Fibroblast of the aortic adventitia (primary cell): ENCODE results near the gene NOM1. TPM values are rescaled to one million over a fixed set of nuclear protein-coding genes. Genes with fewer than 3 reads are reported as not detected.
"Not testable (repeated sequence)": the region's sequence is repeated elsewhere in the genome, so short reads cannot be mapped to it uniquely, and the experiment has no call there.

Source experiments
- DNase-seq: peaks from one replicate; pipeline ENCODE4 v3.0.0-alpha.2; 2010; ENCODE audit warnings: low read depth
- H3K4me3 ChIP-seq: 2 replicates; pipeline ENCODE4 v1.5.1; 2011; ENCODE audit warnings: low read depth, mild to moderate bottlenecking, control low read depth, low read length, moderate library complexity
- total RNA-seq: library from RNA; depleted of rRNA; stranded (reverse); fragments of >200 nt; gene quantifications from 2 replicates; pipeline ENCODE4 v1.2.3, GENCODE V29; 2012; ENCODE audit warnings: low replicate concordance
- TF ChIP-seq, protein P1 (sequence below): IDR thresholded peaks from 2 replicates; pipeline ENCODE4 v1.5.1; 2011; ENCODE audit warnings: mild to moderate bottlenecking, low read length, control low read depth, inconsistent platforms; ENCODE audit not compliant: insufficient read depth

Gene NOM1
- total RNA-seq, 1 donor = 10.8 TPM

DNA sequence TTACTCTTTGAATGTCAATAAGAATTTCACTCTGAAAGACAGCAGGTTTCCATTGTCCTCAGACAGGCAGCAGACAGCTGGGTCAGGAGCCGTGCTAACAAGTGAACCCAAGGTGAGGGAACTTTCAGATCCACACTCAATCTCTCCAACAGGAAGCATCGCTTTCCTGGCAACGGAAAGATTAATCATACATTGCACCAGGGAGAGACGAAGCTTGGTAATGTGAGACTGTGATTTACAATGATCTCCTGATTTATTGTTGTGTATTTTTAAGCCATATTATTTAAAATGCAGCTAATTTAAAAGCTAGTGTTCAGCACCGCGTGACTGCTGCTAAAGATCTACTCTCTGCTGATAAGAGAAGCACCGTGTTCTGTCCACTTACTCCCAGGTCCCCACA lies 17.5 kb upstream of the NOM1 start:
- TF ChIP-seq, protein P1, sequence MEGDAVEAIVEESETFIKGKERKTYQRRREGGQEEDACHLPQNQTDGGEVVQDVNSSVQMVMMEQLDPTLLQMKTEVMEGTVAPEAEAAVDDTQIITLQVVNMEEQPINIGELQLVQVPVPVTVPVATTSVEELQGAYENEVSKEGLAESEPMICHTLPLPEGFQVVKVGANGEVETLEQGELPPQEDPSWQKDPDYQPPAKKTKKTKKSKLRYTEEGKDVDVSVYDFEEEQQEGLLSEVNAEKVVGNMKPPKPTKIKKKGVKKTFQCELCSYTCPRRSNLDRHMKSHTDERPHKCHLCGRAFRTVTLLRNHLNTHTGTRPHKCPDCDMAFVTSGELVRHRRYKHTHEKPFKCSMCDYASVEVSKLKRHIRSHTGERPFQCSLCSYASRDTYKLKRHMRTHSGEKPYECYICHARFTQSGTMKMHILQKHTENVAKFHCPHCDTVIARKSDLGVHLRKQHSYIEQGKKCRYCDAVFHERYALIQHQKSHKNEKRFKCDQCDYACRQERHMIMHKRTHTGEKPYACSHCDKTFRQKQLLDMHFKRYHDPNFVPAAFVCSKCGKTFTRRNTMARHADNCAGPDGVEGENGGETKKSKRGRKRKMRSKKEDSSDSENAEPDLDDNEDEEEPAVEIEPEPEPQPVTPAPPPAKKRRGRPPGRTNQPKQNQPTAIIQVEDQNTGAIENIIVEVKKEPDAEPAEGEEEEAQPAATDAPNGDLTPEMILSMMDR = no peak
- peak; percentile 8 for DNase-seq
- H3K4me3 ChIP-seq = no peak overlapping the region

- no peak overlapping the region for H3K4me3 ChIP-seq
- TF ChIP-seq, protein P1 = no peak
- DNase-seq = no peak
These were observed 14.3 kb upstream of the NOM1 start for GRCh38 chr7:156935250-156935649.

DNA sequence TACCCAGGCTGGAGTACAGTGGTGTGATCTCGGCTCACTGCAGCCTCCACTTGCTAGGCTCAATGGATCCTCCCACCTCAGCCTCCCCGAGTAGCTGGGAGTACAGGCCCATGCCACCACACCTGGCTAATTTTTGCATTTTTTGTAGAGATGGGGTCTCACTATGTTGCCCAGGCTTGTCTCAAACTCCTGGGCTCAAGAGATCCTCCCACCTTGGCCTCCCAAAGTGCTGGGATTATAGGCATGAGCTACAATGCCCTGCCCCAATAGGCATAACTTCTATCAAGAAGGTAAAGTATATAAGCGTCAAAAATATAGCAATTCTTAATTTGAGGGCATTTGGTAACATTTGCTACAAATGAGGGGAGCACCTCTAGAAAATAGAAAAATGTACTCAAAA lies 12.7 kb upstream of the NOM1 start:
- DNase-seq, H3K4me3 ChIP-seq: not testable (repeated sequence)

- no peak overlapping the region for H3K4me3 ChIP-seq
- TF ChIP-seq, protein P1 = no peak
- DNase-seq = no peak
These were observed 8.9 kb upstream of the NOM1 start for GRCh38 chr7:156940421-156941122.

GRCh38 chr7:156941393-156942182 lies 7.9 kb upstream of the NOM1 start:
- no peak for DNase-seq
- TF ChIP-seq, protein P1 = no peak
- no peak overlapping the region for H3K4me3 ChIP-seq

GRCh38 chr7:156942708-156943090 lies 6.8 kb upstream of the NOM1 start:
- TF ChIP-seq, protein P1 = no peak
- no peak for DNase-seq
- H3K4me3 ChIP-seq = no peak overlapping the region
